Activated CD4-positive, alpha-beta T cell treated with anti-CD3 and anti-CD28 coated beads, Interleukin-2, amount 10 ng/mL, durations not matched to agents 24 days and 14 days (primary cell): ENCODE results near the gene LRFN5. TPM values are rescaled to one million over a fixed set of nuclear protein-coding genes. Genes with fewer than 3 reads are reported as not detected.
"Not testable (repeated sequence)": the region's sequence is repeated elsewhere in the genome, so short reads cannot be mapped to it uniquely, and the experiment has no call there.

Experiments
- DNase-seq: peaks from one replicate; pipeline ENCODE4 v3.0.0; 2022
- H3K27ac Mint-ChIP-seq: one replicate; pipeline ENCODE4 v1.8.0; 2022; ENCODE audit warnings: mild to moderate bottlenecking, mixed read lengths
- H3K27me3 Mint-ChIP-seq: one replicate; pipeline ENCODE4 v1.8.0; 2022; ENCODE audit warnings: mixed read lengths
- H3K36me3 Mint-ChIP-seq: one replicate; pipeline ENCODE4 v1.8.0; 2022; ENCODE audit warnings: low read depth, mild to moderate bottlenecking, mixed read lengths
- H3K4me1 Mint-ChIP-seq: one replicate; pipeline ENCODE4 v1.8.0; 2021; ENCODE audit warnings: mixed read lengths
- H3K4me3 Mint-ChIP-seq: one replicate; pipeline ENCODE4 v1.8.0; 2022; ENCODE audit warnings: mild to moderate bottlenecking, moderate library complexity, mixed read lengths
- H3K9me3 Mint-ChIP-seq: one replicate; pipeline ENCODE4 v1.8.0; 2021; ENCODE audit warnings: mixed read lengths
- intact Hi-C: fragments of 100-400 bp; cut with micrococcal nuclease; formaldehyde crosslinking; loops from one replicate; pipeline ENCODE4 v1.15.1; 2023
- total RNA-seq: library from RNA; stranded (reverse); gene quantifications from 2 replicates; pipeline ENCODE4 v1.2.3, GENCODE V29; 2022

LRFN5 gene
- not detected in 2 replicates for total RNA-seq

DNA sequence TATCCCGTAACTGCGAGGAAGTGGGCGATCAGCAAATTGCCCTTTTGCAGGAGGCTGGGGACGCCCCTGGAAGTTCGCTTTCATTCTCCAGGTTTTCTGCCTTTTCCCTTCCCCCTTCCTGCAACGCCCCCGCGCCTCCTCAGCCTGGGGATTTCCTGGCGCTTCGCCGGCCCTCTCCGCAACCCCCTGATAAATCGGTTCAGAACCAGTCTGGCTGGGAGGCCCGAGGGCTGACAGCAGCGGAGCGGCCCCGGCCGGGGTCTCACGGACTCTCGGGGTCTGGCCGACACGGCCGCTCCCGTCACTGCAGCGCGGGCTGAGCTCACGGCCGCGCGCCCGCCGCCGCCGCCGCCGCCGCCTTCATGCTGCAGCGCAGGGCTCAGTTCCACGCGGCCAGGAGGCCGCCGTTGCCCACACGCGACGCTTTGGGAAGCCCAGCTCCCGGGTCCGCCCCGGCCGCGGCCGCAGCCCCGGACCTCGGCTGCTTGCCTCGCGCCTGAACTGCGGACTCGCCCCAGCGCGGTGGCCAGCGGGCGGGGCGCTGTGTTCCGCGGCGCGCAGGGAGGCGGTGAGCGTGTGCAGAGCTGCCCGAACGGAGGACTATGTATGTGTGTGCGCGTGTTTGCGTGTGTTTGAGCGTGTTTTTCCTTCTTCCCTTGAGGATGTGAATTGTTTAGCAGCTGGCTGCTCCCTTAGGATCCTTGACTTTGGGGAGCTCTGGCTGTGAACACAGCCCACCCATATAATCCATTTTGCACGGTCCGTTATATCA, at the start of gene LRFN5:
LRFN5 (plus strand) TSS at position 345 of the 772 bp plus-strand sequence.
- H3K4me1 Mint-ChIP-seq = peaks cover 4% of the 10 kb centered on the region
- H3K27ac Mint-ChIP-seq = peak within 1 kb of the TSS; percentile 25
- no peaks in the 10 kb centered on the region for H3K9me3 Mint-ChIP-seq
- peaks cover 68% of the 10 kb centered on the region for H3K27me3 Mint-ChIP-seq
- H3K36me3 Mint-ChIP-seq = no peaks in the 10 kb centered on the region
- intact Hi-C loops = no loop called here
- peak within 1 kb of the TSS; percentile 70 for H3K4me3 Mint-ChIP-seq
- no peak for DNase-seq

- intact Hi-C loops = no loop called here
- Mint-ChIP-seq H3K27me3 (no peaks in the 10 kb centered on the region), H3K4me3 (no peak overlapping the region), H3K4me1 (no peaks in the 10 kb centered on the region), H3K9me3 (no peaks in the 10 kb centered on the region), H3K36me3 (no peaks in the 10 kb centered on the region), H3K27ac (no peak overlapping the region)
- no peak for DNase-seq
These were observed 48.2 kb upstream of the LRFN5 start for GRCh38 chr14:41558490-41558889.

DNA sequence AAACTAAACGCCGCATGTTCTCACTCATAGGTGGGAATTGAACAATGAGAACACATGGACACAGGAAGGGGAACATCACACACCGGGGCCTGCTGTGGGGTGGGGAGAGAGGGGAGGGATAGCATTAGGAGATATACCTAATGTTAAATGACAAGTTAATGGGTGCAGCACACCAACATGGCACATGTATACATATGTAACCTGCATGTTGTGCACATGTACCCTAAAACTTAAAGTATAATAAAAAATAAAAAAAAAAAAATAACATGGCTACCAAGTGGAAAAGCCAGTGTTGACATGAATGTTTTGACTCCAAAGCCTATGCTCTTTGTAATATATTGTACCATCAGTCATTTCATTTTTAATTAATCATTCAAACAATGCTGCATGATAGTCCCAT, 39.8 kb upstream of the LRFN5 start:
- H3K36me3 Mint-ChIP-seq, H3K4me1 Mint-ChIP-seq, intact Hi-C loops, H3K27ac Mint-ChIP-seq, H3K4me3 Mint-ChIP-seq, H3K27me3 Mint-ChIP-seq, DNase-seq, H3K9me3 Mint-ChIP-seq: not testable (repeated sequence)

- no peak for DNase-seq
- Mint-ChIP-seq H3K27ac (no peak overlapping the region), H3K9me3 (no peaks in the 10 kb centered on the region), H3K4me3 (no peak overlapping the region), H3K27me3 (no peaks in the 10 kb centered on the region), H3K4me1 (no peaks in the 10 kb centered on the region), H3K36me3 (no peaks in the 10 kb centered on the region)
- intact Hi-C loops = no loop called here
These were observed 37.7 kb upstream of the LRFN5 start for GRCh38 chr14:41568979-41569378.

DNA sequence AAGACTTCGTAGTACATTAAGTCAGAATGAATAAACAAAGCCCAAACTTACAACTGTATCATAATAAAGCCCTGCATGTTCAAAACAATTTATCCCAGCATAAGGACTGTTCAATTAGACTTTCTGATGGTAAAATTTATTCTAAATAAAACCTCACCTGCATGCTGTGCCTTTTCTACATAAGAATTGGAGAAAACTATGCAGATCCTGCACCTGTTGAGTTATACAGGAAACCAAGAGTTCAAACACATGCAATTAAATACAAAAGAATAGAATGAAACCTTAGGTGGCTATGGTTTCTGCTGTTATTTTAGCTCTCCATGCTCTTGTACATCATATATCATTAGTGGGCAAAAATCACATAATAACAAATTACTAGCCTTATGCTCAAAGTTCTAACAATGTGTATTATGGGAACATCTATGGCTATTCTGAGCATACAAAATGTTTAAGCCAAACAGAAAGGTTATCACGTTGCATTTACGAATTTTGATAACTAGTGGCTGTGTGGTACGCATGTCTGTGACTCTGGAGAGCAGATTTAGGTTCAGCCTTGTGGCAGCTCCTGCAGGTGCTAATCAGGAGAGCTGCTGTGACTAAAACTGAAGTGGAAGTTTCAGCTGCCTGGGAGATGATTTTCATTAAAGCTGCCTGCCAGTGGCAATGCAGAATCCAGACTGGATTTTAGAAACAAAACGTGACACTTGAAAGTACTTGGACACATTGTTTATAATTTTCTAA, 36.1 kb upstream of the LRFN5 start:
- H3K36me3 Mint-ChIP-seq = no peaks in the 10 kb centered on the region
- H3K27ac Mint-ChIP-seq = no peak overlapping the region
- intact Hi-C loops = no loop called here
- no peaks in the 10 kb centered on the region for H3K4me1 Mint-ChIP-seq
- H3K27me3 Mint-ChIP-seq = no peaks in the 10 kb centered on the region
- no peak for DNase-seq
- H3K4me3 Mint-ChIP-seq = no peak overlapping the region
- no peaks in the 10 kb centered on the region for H3K9me3 Mint-ChIP-seq

DNA sequence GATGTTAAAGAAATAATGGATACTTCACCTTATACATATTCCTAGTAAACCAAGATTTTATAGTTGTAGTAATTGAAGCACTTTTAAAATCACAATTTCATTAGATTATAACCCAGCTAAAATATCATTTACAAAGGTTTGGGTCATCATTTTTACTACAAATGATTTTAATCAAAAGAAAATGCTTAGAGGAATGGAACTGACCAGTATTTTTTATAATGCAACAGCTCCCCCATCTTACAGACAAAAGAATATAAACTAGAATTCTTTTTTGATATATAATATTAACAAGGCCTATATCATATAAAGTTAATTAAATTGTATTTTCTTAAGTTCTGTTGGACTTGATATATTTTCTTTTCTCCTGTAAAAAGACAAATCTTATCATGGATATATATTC, 20.4 kb upstream of the LRFN5 start:
- no peak overlapping the region for H3K27ac Mint-ChIP-seq
- H3K36me3 Mint-ChIP-seq = no peaks in the 10 kb centered on the region
- no peaks in the 10 kb centered on the region for H3K27me3 Mint-ChIP-seq
- intact Hi-C loops = no loop called here
- DNase-seq = no peak
- H3K4me3 Mint-ChIP-seq = no peak overlapping the region
- no peaks in the 10 kb centered on the region for H3K4me1 Mint-ChIP-seq
- H3K9me3 Mint-ChIP-seq = no peaks in the 10 kb centered on the region

- H3K36me3 Mint-ChIP-seq = no peaks in the 10 kb centered on the region
- H3K9me3 Mint-ChIP-seq = no peaks in the 10 kb centered on the region
- DNase-seq = no peak
- intact Hi-C loops = no loop called here
- no peak overlapping the region for H3K27ac Mint-ChIP-seq
- H3K4me3 Mint-ChIP-seq = no peak overlapping the region
- H3K27me3 Mint-ChIP-seq = no peaks in the 10 kb centered on the region
- H3K4me1 Mint-ChIP-seq = no peaks in the 10 kb centered on the region
These were observed 9.0 kb upstream of the LRFN5 start for GRCh38 chr14:41597647-41598046.

- H3K36me3 Mint-ChIP-seq, DNase-seq, H3K4me1 Mint-ChIP-seq, H3K27ac Mint-ChIP-seq, H3K9me3 Mint-ChIP-seq, intact Hi-C loops, H3K4me3 Mint-ChIP-seq: not testable (repeated sequence)
- H3K27me3 Mint-ChIP-seq = peaks cover 12% of the 10 kb centered on the region
These were observed 6.8 kb upstream of the LRFN5 start for GRCh38 chr14:41599805-41600385.

GRCh38 chr14:41604721-41605531, 1.8 kb upstream of the LRFN5 start:
- Mint-ChIP-seq H3K9me3 (no peaks in the 10 kb centered on the region), H3K27ac (no peak overlapping the region), H3K4me1 (peaks cover 4% of the 10 kb centered on the region), H3K36me3 (no peaks in the 10 kb centered on the region), H3K27me3 (peaks cover 57% of the 10 kb centered on the region), H3K4me3 (no peak overlapping the region)
- intact Hi-C loops = no loop called here
- DNase-seq = no peak

DNA sequence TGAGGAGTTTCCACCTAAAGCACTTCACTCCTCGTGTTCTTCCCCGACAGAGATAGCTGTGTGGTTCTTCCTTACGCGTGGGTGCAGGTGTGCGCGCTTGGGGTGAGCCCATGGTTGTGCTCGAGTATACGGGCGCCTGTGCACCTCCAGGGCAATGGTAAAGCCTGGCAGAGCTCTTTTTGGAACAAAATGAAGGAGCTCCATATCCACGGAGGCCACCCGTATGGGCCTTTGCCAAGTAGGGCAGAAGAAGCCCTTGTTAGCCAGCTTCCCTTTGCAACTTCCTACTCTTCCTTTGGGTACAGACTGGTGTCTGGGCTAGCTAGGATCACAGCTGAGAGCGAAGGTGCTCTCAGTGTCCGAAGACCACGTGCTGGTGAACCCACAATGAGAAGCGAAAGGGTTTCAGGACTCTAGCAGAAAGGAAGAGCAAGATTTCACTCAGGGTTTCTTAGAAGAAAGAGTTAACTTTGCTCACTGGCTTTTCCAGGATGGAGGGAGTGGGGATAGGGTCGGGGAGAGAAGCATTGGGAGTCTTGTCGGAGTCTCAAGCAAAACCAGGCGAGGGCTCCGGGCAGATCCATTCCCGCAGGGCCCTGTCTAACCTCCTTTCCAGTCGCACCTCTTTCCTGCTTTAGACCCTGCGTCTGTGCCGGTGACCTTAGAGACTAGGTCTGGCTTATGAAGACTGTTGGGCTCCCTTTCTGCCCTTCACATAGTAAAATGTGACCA, 960 bp upstream of the LRFN5 start:
- intact Hi-C loops = no loop called here
- peak overlapping the region; percentile 64 for H3K4me3 Mint-ChIP-seq
- DNase-seq = no peak

GRCh38 chr14:41606282-41606531, 469 bp upstream of the LRFN5 start:
- no peak for DNase-seq
- peaks cover 4% of the 10 kb centered on the region for H3K4me1 Mint-ChIP-seq
- no peaks in the 10 kb centered on the region for H3K36me3 Mint-ChIP-seq
- intact Hi-C loops = no loop called here
- peak overlapping the region; percentile 64 for H3K4me3 Mint-ChIP-seq
- H3K9me3 Mint-ChIP-seq = no peaks in the 10 kb centered on the region
- H3K27ac Mint-ChIP-seq = no peak overlapping the region
- peaks cover 66% of the 10 kb centered on the region for H3K27me3 Mint-ChIP-seq

More for the DNA sequence above, 960 bp upstream of the LRFN5 start:
- peaks cover 4% of the 10 kb centered on the region for H3K4me1 Mint-ChIP-seq
- H3K27me3 Mint-ChIP-seq = peaks cover 63% of the 10 kb centered on the region
- no peak overlapping the region for H3K27ac Mint-ChIP-seq
- no peaks in the 10 kb centered on the region for H3K36me3 Mint-ChIP-seq
- no peaks in the 10 kb centered on the region for H3K9me3 Mint-ChIP-seq

DNA sequence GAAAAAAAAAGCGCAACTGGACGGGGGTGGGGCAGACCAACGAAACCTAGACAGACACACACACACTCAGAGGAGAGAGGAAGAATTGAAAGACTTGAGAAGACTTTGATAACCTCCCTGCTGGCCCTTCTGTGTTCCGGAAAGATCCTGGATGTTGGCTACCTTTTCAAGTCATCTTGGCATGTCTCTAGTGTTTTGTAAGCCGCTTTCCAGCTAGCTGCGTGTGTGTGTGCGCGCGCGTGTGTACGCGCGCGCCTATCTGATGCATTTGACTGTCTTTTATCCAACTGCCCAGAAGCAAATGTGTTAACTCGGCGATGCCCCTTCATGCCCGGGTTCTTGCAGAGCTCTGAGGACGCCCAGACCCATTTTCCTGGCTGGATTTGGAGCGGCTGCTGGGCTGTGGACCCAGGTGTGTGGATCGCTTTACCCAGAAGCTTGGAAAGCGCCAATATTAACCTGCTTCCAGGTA, 664 bp downstream of the LRFN5 start:
- Mint-ChIP-seq H3K4me3 (peak overlapping the region; percentile 70), H3K9me3 (no peaks in the 10 kb centered on the region), H3K27ac (peak overlapping the region; percentile 25), H3K27me3 (peaks cover 71% of the 10 kb centered on the region), H3K4me1 (peaks cover 4% of the 10 kb centered on the region), H3K36me3 (no peaks in the 10 kb centered on the region)
- intact Hi-C loops = no loop called here
- no peak for DNase-seq

- intact Hi-C loops = no loop called here
- H3K27ac Mint-ChIP-seq = no peak overlapping the region
- peak overlapping the region; percentile 39 for H3K4me3 Mint-ChIP-seq
- H3K36me3 Mint-ChIP-seq = no peaks in the 10 kb centered on the region
- no peak for DNase-seq
- no peaks in the 10 kb centered on the region for H3K9me3 Mint-ChIP-seq
- peaks cover 71% of the 10 kb centered on the region for H3K27me3 Mint-ChIP-seq
- peaks cover 4% of the 10 kb centered on the region for H3K4me1 Mint-ChIP-seq
These were observed 1.4 kb downstream of the LRFN5 start for GRCh38 chr14:41607966-41608663.
